ENCODE results near the gene EIF4E3. TPM values are rescaled to one million over a fixed set of nuclear protein-coding genes. Genes with fewer than 3 reads are reported as not detected.
A peak's percentile ranks its signal among the peaks of the same experiment; 100 is the strongest.

EIF4E3 gene
- total RNA-seq, 1 donor = 0.43 TPM

GRCh38 chr3:71693641-71694040, 31.6 kb downstream of the EIF4E3 start:
- H3K4me3 ChIP-seq (ENCODE audit: low read depth, low read length) = no peak overlapping the region
- DNase-seq (ENCODE audit: low read depth) = peak; percentile 24
- TF ChIP-seq, protein P1, sequence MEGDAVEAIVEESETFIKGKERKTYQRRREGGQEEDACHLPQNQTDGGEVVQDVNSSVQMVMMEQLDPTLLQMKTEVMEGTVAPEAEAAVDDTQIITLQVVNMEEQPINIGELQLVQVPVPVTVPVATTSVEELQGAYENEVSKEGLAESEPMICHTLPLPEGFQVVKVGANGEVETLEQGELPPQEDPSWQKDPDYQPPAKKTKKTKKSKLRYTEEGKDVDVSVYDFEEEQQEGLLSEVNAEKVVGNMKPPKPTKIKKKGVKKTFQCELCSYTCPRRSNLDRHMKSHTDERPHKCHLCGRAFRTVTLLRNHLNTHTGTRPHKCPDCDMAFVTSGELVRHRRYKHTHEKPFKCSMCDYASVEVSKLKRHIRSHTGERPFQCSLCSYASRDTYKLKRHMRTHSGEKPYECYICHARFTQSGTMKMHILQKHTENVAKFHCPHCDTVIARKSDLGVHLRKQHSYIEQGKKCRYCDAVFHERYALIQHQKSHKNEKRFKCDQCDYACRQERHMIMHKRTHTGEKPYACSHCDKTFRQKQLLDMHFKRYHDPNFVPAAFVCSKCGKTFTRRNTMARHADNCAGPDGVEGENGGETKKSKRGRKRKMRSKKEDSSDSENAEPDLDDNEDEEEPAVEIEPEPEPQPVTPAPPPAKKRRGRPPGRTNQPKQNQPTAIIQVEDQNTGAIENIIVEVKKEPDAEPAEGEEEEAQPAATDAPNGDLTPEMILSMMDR (IDR thresholded peaks at IDR 0.05; ENCODE audit: insufficient read depth, low read depth, low read length) = no peak

DNA sequence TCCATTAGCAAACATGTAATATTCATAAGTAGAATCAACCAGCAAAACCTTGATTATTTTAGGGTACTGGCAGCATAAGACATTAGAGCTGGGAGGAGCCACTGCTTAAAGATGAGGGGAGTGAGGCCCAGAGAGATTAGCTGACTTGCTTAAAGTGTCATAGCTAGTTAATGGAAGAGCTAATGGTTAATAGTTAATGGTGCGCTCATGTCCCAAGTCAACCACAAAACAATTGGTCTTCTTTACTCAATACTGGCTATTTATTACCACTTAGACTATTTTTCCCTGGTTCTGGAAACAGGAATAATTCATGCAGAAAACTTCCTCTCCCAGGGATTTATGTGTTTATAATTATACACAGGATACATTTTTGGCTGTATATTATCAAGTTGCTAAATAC, 33.1 kb downstream of the EIF4E3 start:
- H3K4me3 ChIP-seq (ENCODE audit: low read depth, low read length) = no peak overlapping the region
- TF ChIP-seq, protein P1 (IDR thresholded peaks at IDR 0.05; ENCODE audit: insufficient read depth, low read depth, low read length) = no peak
- no peak for DNase-seq (ENCODE audit: low read depth)

DNA sequence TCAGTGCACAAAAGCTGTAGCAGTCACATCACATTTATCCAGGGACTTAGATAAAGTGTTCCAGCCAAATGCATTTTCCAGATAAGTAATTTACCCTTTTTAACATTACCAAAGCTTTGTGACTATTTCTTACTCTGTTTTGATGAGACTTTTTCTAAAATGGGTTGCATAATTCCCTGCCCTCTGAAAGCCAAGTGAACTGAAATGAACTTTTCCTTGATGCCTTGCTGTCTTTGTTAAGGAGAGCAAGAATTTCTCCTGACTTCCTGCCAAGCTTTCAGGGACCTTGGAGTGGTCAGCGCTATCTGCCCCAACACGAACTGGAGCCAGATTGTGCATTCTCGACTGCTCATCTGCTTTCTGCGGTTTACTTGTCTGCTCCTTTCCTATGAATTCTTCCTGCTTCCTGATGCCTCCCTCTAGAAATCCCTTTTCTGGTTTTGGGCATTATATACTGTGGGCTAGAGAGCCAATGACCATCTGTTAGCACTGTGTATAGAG, 34.8 kb downstream of the EIF4E3 start:
- peak; percentile 93 for DNase-seq (ENCODE audit: low read depth)
- H3K4me3 ChIP-seq (ENCODE audit: low read depth, low read length) = no peak overlapping the region
- TF ChIP-seq, protein P1 (IDR thresholded peaks at IDR 0.05; ENCODE audit: insufficient read depth, low read depth, low read length) = no peak

- DNase-seq (ENCODE audit: low read depth) = no peak
- TF ChIP-seq, protein P1 (IDR thresholded peaks at IDR 0.05; ENCODE audit: insufficient read depth, low read depth, low read length) = no peak
- no peak overlapping the region for H3K4me3 ChIP-seq (ENCODE audit: low read depth, low read length)
Measured at GRCh38 chr3:71689291-71689690, 35.9 kb downstream of the EIF4E3 start.

- TF ChIP-seq, protein P1 (IDR thresholded peaks at IDR 0.05; ENCODE audit: insufficient read depth, low read depth, low read length) = no peak
- peak; percentile 11 for DNase-seq (ENCODE audit: low read depth)
- no peak overlapping the region for H3K4me3 ChIP-seq (ENCODE audit: low read depth, low read length)
Measured at GRCh38 chr3:71688121-71688520, 37.1 kb downstream of the EIF4E3 start.

- DNase-seq (ENCODE audit: low read depth) = no peak
- TF ChIP-seq, protein P1 (IDR thresholded peaks at IDR 0.05; ENCODE audit: insufficient read depth, low read depth, low read length) = no peak
Measured at GRCh38 chr3:71685686-71686085, 39.5 kb downstream of the EIF4E3 start.

GRCh38 chr3:71684757-71685386, 40.3 kb downstream of the EIF4E3 start:
- TF ChIP-seq, protein P1 (IDR thresholded peaks at IDR 0.05; ENCODE audit: insufficient read depth, low read depth, low read length) = no peak
- no peak overlapping the region for H3K4me3 ChIP-seq (ENCODE audit: low read depth, low read length)
- DNase-seq (ENCODE audit: low read depth) = peak; percentile 72

More at GRCh38 chr3:71685686-71686085, 39.5 kb downstream of the EIF4E3 start:
- no peak overlapping the region for H3K4me3 ChIP-seq (ENCODE audit: low read depth, low read length)
